ENCODE measurements around the gene ST8SIA1.
A peak's percentile ranks its signal among the peaks of the same experiment; 100 is the strongest.

ST8SIA1 gene

GRCh38 chr12:22256041-22256441 is 78.5 kb downstream of the ST8SIA1 start:
- no peak overlapping the region for H3K4me3 ChIP-seq (ENCODE audit: low read length)

GRCh38 chr12:22255097-22255496 is 79.4 kb downstream of the ST8SIA1 start:
- no peak overlapping the region for H3K4me3 ChIP-seq (ENCODE audit: low read length)
- DNase-seq (ENCODE audit: low read depth, low spot score) = no peak

More at GRCh38 chr12:22256041-22256441, 78.5 kb downstream of the ST8SIA1 start:
- no peak for DNase-seq (ENCODE audit: low read depth, low spot score)

GRCh38 chr12:22254478-22254877 is 80.0 kb downstream of the ST8SIA1 start:
- DNase-seq (ENCODE audit: low read depth, low spot score) = no peak
- H3K4me3 ChIP-seq (ENCODE audit: low read length) = no peak overlapping the region

- H3K4me3 ChIP-seq (ENCODE audit: low read length) = no peak overlapping the region
- no peak for DNase-seq (ENCODE audit: low read depth, low spot score)
Observed at GRCh38 chr12:22252057-22252456, 82.5 kb downstream of the ST8SIA1 start.

- peak; percentile 70 for DNase-seq (ENCODE audit: low read depth, low spot score)
- no peak overlapping the region for H3K4me3 ChIP-seq (ENCODE audit: low read length)
Observed at GRCh38 chr12:22250762-22251161, 83.7 kb downstream of the ST8SIA1 start.

GRCh38 chr12:22248571-22249115 is 85.9 kb downstream of the ST8SIA1 start:
- DNase-seq (ENCODE audit: low read depth, low spot score) = no peak
- no peak overlapping the region for H3K4me3 ChIP-seq (ENCODE audit: low read length)

- H3K4me3 ChIP-seq (ENCODE audit: low read length) = no peak overlapping the region
- no peak for DNase-seq (ENCODE audit: low read depth, low spot score)
Observed at GRCh38 chr12:22248121-22248520, 86.4 kb downstream of the ST8SIA1 start.

GRCh38 chr12:22246217-22246846 is 88.2 kb downstream of the ST8SIA1 start:
- DNase-seq (ENCODE audit: low read depth, low spot score) = no peak
- H3K4me3 ChIP-seq (ENCODE audit: low read length) = no peak overlapping the region

GRCh38 chr12:22242726-22243125 is 91.8 kb downstream of the ST8SIA1 start:
- no peak for DNase-seq (ENCODE audit: low read depth, low spot score)

GRCh38 chr12:22238211-22238610 is 96.3 kb downstream of the ST8SIA1 start:
- no peak for DNase-seq (ENCODE audit: low read depth, low spot score)
- H3K4me3 ChIP-seq (ENCODE audit: low read length) = no peak overlapping the region

More at GRCh38 chr12:22242726-22243125, 91.8 kb downstream of the ST8SIA1 start:
- H3K4me3 ChIP-seq (ENCODE audit: low read length) = no peak overlapping the region

- no peak overlapping the region for H3K4me3 ChIP-seq (ENCODE audit: low read length)
- DNase-seq (ENCODE audit: low read depth, low spot score) = no peak
Observed at GRCh38 chr12:22234561-22234960, 99.9 kb downstream of the ST8SIA1 start.

GRCh38 chr12:22231836-22232235 is 102.7 kb downstream of the ST8SIA1 start:
- DNase-seq (ENCODE audit: low read depth, low spot score) = no peak
- no peak overlapping the region for H3K4me3 ChIP-seq (ENCODE audit: low read length)

- H3K4me3 ChIP-seq (ENCODE audit: low read length) = no peak overlapping the region
- no peak for DNase-seq (ENCODE audit: low read depth, low spot score)
Observed at GRCh38 chr12:22231078-22231477, 103.4 kb downstream of the ST8SIA1 start.

GRCh38 chr12:22230280-22230794 is 104.2 kb downstream of the ST8SIA1 start:
- no peak overlapping the region for H3K4me3 ChIP-seq (ENCODE audit: low read length)
- DNase-seq (ENCODE audit: low read depth, low spot score) = no peak

GRCh38 chr12:22229652-22230279 is 104.7 kb downstream of the ST8SIA1 start:
- DNase-seq (ENCODE audit: low read depth, low spot score) = no peak
- no peak overlapping the region for H3K4me3 ChIP-seq (ENCODE audit: low read length)

GRCh38 chr12:22228022-22228875 is 106.3 kb downstream of the ST8SIA1 start:
- no peak for DNase-seq (ENCODE audit: low read depth, low spot score)
- H3K4me3 ChIP-seq (ENCODE audit: low read length) = no peak overlapping the region

GRCh38 chr12:22223356-22223755 is 111.2 kb downstream of the ST8SIA1 start:
- H3K4me3 ChIP-seq (ENCODE audit: low read length) = no peak overlapping the region
- no peak for DNase-seq (ENCODE audit: low read depth, low spot score)

GRCh38 chr12:22217556-22217955 is 117.0 kb downstream of the ST8SIA1 start:
- no peak for DNase-seq (ENCODE audit: low read depth, low spot score)
- no peak overlapping the region for H3K4me3 ChIP-seq (ENCODE audit: low read length)

GRCh38 chr12:22215467-22216253 is 118.8 kb downstream of the ST8SIA1 start:
- DNase-seq (ENCODE audit: low read depth, low spot score) = no peak
- H3K4me3 ChIP-seq (ENCODE audit: low read length) = no peak overlapping the region

All from Jurkat, Clone E6-1 (cell line).